RWPE2 (cell line): ENCODE measurements around the gene PRSS36.

Experiments used
- ATAC-seq: fragments of 200-7000 bp; cut with Tn5 transposase; 3 replicates; pipeline ENCODE4 v1.9.1; 2021; ENCODE audit warnings: low read depth
- DNase-seq: peaks from one replicate; pipeline ENCODE4 v3.0.0-alpha.2; 2020; ENCODE audit warnings: low spot score
- H3K27ac ChIP-seq: fragments of 450-650 bp; 2 replicates; pipeline ENCODE4 v1.5.1; 2017; ENCODE audit warnings: mild to moderate bottlenecking; ENCODE audit not compliant: poor library complexity, severe bottlenecking
- H3K27me3 ChIP-seq: fragments of 250-450 bp; sonication (Bioruptor Pico); 2 replicates; pipeline ENCODE4 v1.5.1; 2021; ENCODE audit warnings: mild to moderate bottlenecking, moderate library complexity; ENCODE audit not compliant: insufficient read depth, poor library complexity, severe bottlenecking
- H3K36me3 ChIP-seq: fragments of 250-450 bp; sonication (Bioruptor Pico); 2 replicates; pipeline ENCODE4 v1.5.1; 2020; ENCODE audit warnings: low read depth, mild to moderate bottlenecking, moderate library complexity
- H3K4me1 ChIP-seq: fragments of 250-450 bp; sonication (Bioruptor Pico); 2 replicates; pipeline ENCODE4 v1.5.1; 2021; ENCODE audit warnings: mild to moderate bottlenecking, moderate library complexity; ENCODE audit not compliant: insufficient read depth, poor library complexity, severe bottlenecking
- H3K4me3 ChIP-seq: fragments of 250-450 bp; sonication (Bioruptor Pico); 2 replicates; pipeline ENCODE4 v1.5.1; 2021; ENCODE audit warnings: mild to moderate bottlenecking, moderate library complexity; ENCODE audit not compliant: severe bottlenecking
- H3K9me3 ChIP-seq: fragments of 250-450 bp; sonication (Bioruptor Pico); 2 replicates; pipeline ENCODE4 v1.5.1; 2021; ENCODE audit warnings: mild to moderate bottlenecking, moderate library complexity; ENCODE audit not compliant: severe bottlenecking
- CTCF ChIP-seq: fragments of 450-650 bp; IDR thresholded peaks from one replicate; pipeline ENCODE4 v1.5.1; 2017; ENCODE audit warnings: mild to moderate bottlenecking, moderate library complexity; ENCODE audit not compliant: poor library complexity, severe bottlenecking

Gene PRSS36

GRCh38 chr16:31109622-31110021, 40.2 kb downstream of the PRSS36 start:
- no peak overlapping the region for H3K4me3 ChIP-seq
- ATAC-seq, result no peak
- no peaks in the 10 kb centered on the region for H3K9me3 ChIP-seq
- peaks cover 38% of the 10 kb centered on the region for H3K36me3 ChIP-seq
- no peak for DNase-seq
- no peaks in the 10 kb centered on the region for H3K4me1 ChIP-seq
- no peaks in the 10 kb centered on the region for H3K27me3 ChIP-seq
- TF ChIP-seq CTCF, result no peak
- no peak overlapping the region for H3K27ac ChIP-seq

GRCh38 chr16:31108794-31109558, 40.9 kb downstream of the PRSS36 start:
- Histone ChIP-seq H3K27me3 (no peaks in the 10 kb centered on the region), H3K4me1 (no peaks in the 10 kb centered on the region), H3K4me3 (peak overlapping the region; percentile 82), H3K27ac (peak overlapping the region; percentile 42), H3K36me3 (peaks cover 38% of the 10 kb centered on the region), H3K9me3 (no peaks in the 10 kb centered on the region)
- no peak for TF ChIP-seq CTCF
- ATAC-seq, result peak; percentile 11; the same call in 2 of the 3 replicates
- peak; percentile 61 for DNase-seq

- Histone ChIP-seq H3K9me3 (no peaks in the 10 kb centered on the region), H3K36me3 (peaks cover 38% of the 10 kb centered on the region), H3K4me3 (peak within 1 kb of the TSS; percentile 82), H3K4me1 (no peaks in the 10 kb centered on the region), H3K27me3 (no peaks in the 10 kb centered on the region), H3K27ac (peak within 1 kb of the TSS; percentile 42)
- DNase-seq, result peak; percentile 70
- no peak for TF ChIP-seq CTCF
- peak; percentile 86 for ATAC-seq
Measured at GRCh38 chr16:31108035-31108793, 41.7 kb downstream of the PRSS36 start, which contains the start of gene BCKDK. Gene BCKDK, plus strand, starts transcription at chr16:31108386. Its CDS starts 838 bp downstream, at chr16:31109224.

- no peak overlapping the region for H3K4me3 ChIP-seq
- H3K27me3 ChIP-seq, result no peaks in the 10 kb centered on the region
- peak overlapping the region; percentile 42 for H3K27ac ChIP-seq
- no peak for ATAC-seq
- DNase-seq, result no peak
- H3K36me3 ChIP-seq, result peaks cover 34% of the 10 kb centered on the region
- no peak for TF ChIP-seq CTCF
- H3K9me3 ChIP-seq, result no peaks in the 10 kb centered on the region
- H3K4me1 ChIP-seq, result no peaks in the 10 kb centered on the region
Measured at GRCh38 chr16:31107465-31107867, 42.4 kb downstream of the PRSS36 start.
